Heart right ventricle (tissue), 16 donors: ENCODE measurements around the gene EMC8. TPM values are rescaled to one million over a fixed set of nuclear protein-coding genes. Genes with fewer than 3 reads are reported as not detected.

Source experiments
- ATAC-seq, 8 donors: fragments of 200-7000 bp; cut with Tn5 transposase; one replicate each; pipeline ENCODE4 v1.9.1; 2020; ENCODE audit warnings: mild to moderate bottlenecking in 8 of 8, moderate library complexity in 8 of 8, moderate number of reproducible peaks in 1 of 8
- DNase-seq, 2 donors: peaks; one replicate each; pipeline ENCODE4 v3.0.0-alpha.2; 2020
- H3K27ac ChIP-seq, 10 donors: fragments of 200-600 bp; sonication (generic) in 2 of 10; one replicate each; pipeline versions ENCODE4 v1.5.0 to v1.8.0; 2020 to 2022; ENCODE audit warnings: mild to moderate bottlenecking in 3 of 10
- H3K27me3 ChIP-seq, 7 donors: fragments of 200-600 bp; one replicate each; pipeline ENCODE4 v1.8.0; 2021 to 2022; ENCODE audit warnings: mild to moderate bottlenecking in 2 of 7
- H3K36me3 ChIP-seq, 9 donors: fragments of 200-600 bp; sonication (generic) in 1 of 9; one replicate each; pipeline versions ENCODE4 v1.5.0 to v1.8.0; 2020 to 2022; ENCODE audit warnings: mild to moderate bottlenecking in 2 of 9
- H3K4me1 ChIP-seq, 9 donors: fragments of 200-600 bp; sonication (generic) in 1 of 9; one replicate each; pipeline versions ENCODE4 v1.5.0 to v1.8.0; 2020 to 2022; ENCODE audit warnings: mild to moderate bottlenecking in 4 of 9
- H3K4me3 ChIP-seq, 10 donors: fragments of 200-600 bp; sonication (generic) in 2 of 10; one replicate each; pipeline versions ENCODE4 v1.5.0 to v1.8.0; 2020 to 2022; ENCODE audit warnings: mild to moderate bottlenecking in 7 of 10, moderate library complexity in 2 of 10
- H3K9me3 ChIP-seq, 11 donors: fragments of 200-600 bp in 10 of 11; sonication (generic) in 2 of 11; one replicate each; pipeline versions ENCODE4 v1.5.0 to v1.8.0; 2013 to 2022; ENCODE audit warnings: mild to moderate bottlenecking in 2 of 11, control low read depth in 1 of 11, moderate library complexity in 1 of 11
- CTCF ChIP-seq, 9 donors: fragments of 200-600 bp; sonication (generic) in 2 of 9; IDR thresholded peaks; one replicate each; pipeline versions ENCODE4 v1.5.0 to v1.8.0; 2021 to 2022; ENCODE audit warnings: antibody characterized with exemption in 9 of 9, mild to moderate bottlenecking in 5 of 9, moderate library complexity in 1 of 9
- WGBS, 2 donors: extraction: QIAGEN DNeasy Blood & Tissue Kit; methylation state at CpG; one replicate each; pipeline ENCODE4 v1.1.7; 2013; ENCODE audit warnings: inconsistent platforms in 1 of 2; 5-methylcytosine and 5-hydroxymethylcytosine counted together
- intact Hi-C, 10 donors: fragments of 100-400 bp; cut with DNase I; formaldehyde crosslinking; loops; one replicate each; pipeline versions ENCODE4 v1.11.1 to v1.14.2; 2022
- polyA plus RNA-seq, 2 donors: library from polyadenylated mRNA; stranded (reverse); fragments of 200-250 nt; gene quantifications; one replicate each; pipeline ENCODE4 v1.2.3, GENCODE V29; 2013
- total RNA-seq, 10 donors: library from RNA; stranded (reverse); fragmentation: NEBNext Ultra II Directional in 3 of 10; extraction: Animal tissue kit (Norgen Biotek cat#: 25700) in 3 of 10; gene quantifications; one replicate each; pipeline versions ENCODE4 v1.2.1 to v1.2.4, GENCODE V29; 2021 to 2023
- donor health status: Arrhythmogenic right ventricular cardiomyopathy.
- donor health status: ischemic (EF 13 %, LVEDD 7.1; RV severe dilation, severe dysfunction).
- donor health status: healthy with polysubstance abuse.
- donor health status: DM: no; HTN: yes; CAD: no.
- donor health status: DM: no; HTN: no; CAD: no.
- donor health status: ischemic (EF 25% LVEDD 6.9; RV normal size, moderate dysfunction).
- donor health status: ischemic (EF 25% LVEDD 5.7; RV mildly dilated, moderate dysfunction).
- donor health status: healthy.
- donor health status: DM: yes; HTN: yes; CAD: no.
- donor health status: Ischemic cardiomyopathy.
- donor health status: ischemic (EF 35%, LVEDD 5.7; RV mildly dilated, moderate dysfunction).
- donor health status: nonischemic (EF 11% LVEDD 7.7; RV severe dilation, severe dysfunction).
- donor health status: DM: yes; HTN: yes; CAD: no.
- donor health status: PGD.
- donor health status: ischemic (EF 29% LVEDD 5.4; RV normal size, mild dysfunction).
- donor health status: nonischemic (EF 23%, LVEDD 6.1; RV moderate dilation, normal function).

Gene EMC8
- total and polyA plus RNA-seq, 12 donors = 6.2 to 29.0 (median 25.3) TPM

DNA sequence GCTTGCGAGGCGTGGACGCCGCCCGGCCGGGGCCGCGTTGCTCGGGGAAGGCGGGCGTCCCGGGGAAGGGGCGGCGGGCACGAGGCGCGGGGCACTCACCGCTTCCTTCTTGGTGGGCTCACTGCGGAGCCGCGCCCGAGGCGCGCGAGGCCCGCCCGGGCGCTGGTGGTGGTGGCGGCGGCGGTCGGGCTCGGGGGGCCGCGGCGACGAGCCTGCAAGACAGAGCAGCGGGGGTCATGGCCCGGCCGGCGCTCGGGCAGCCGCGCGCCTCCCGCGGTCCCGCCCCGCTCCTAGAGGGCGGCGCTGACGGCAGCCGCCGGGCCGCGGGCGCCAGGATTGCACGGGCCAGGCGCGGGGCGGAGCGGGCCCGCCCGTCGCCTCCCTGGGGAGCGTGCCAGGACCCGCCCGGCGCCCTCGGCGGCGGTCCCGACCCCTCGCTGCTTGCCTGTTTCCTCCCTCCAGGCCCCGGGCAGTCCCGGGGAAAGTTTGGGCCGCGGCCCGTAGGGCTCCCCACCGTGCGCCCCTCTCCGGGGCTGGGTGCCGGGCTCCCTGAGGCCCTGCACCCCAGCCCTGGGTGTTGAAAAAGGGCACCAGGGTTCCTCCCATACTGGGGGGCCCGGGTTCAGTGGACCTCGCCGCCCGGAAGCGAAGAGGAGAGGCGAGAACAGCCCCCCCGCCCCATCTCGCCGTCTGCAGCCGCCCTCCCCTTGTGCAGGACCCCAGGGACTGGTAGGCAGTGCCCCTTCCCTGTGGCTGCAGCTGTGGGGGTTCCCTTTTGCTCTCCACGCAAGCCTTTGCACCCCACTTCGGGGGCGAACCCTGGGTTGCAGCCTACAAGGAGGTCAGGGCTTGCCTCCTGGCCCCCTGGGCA, 48.3 kb downstream of the EMC8 start, which contains the start of gene C16orf74:
Gene C16orf74 (minus strand): TSS at position 270 of the 871 bp plus-strand sequence. CDS start 15,879 bp downstream, outside the sequence.
- TF ChIP-seq CTCF (IDR thresholded peaks at IDR 0.05) = no peak
- peaks cover 0 to 31% (median 6%) of the 10 kb centered on the region in 7 donors for H3K27me3 ChIP-seq
- no peaks in the 10 kb centered on the region for H3K36me3 ChIP-seq
- peak within 1 kb of the TSS; percentile 31 to 63 (median 58) for H3K4me3 ChIP-seq
- H3K9me3 ChIP-seq = no peaks in the 10 kb centered on the region
- intact Hi-C loops = no loop called here
- 5 to 10% methylated on average over 64 to 96 of the region's 96 CpGs for WGBS, 2 donors
- ATAC-seq (peak; percentile 63 to 92 (median 78)), DNase-seq (peak in 1 of 2 donors; percentile 62)
- H3K4me1 ChIP-seq = peaks cover 5 to 42% (median 29%) of the 10 kb centered on the region in 9 donors
- peak within 1 kb of the TSS in 1 of 10 donors; percentile 64 for H3K27ac ChIP-seq

GRCh38 chr16:85750146-85750826, 49.1 kb downstream of the EMC8 start:
- ATAC-seq (peak in 7 of 8 donors; percentile 8 to 55 (median 44)), DNase-seq (peak; percentile 22 to 35)
- peak overlapping the region in 1 of 10 donors; percentile 64 for H3K27ac ChIP-seq
- H3K4me1 ChIP-seq = peaks cover 5 to 42% (median 29%) of the 10 kb centered on the region in 9 donors
- no peak for TF ChIP-seq CTCF (IDR thresholded peaks at IDR 0.05)
- no peaks in the 10 kb centered on the region for H3K36me3 ChIP-seq
- WGBS, 2 donors = 1 to 2% methylated on average over 51 of the region's 51 CpGs
- peak overlapping the region; percentile 31 to 63 (median 58) for H3K4me3 ChIP-seq
- H3K27me3 ChIP-seq = peaks cover 0 to 31% (median 6%) of the 10 kb centered on the region in 7 donors
- H3K9me3 ChIP-seq = no peaks in the 10 kb centered on the region
- intact Hi-C loops = no loop called here

DNA sequence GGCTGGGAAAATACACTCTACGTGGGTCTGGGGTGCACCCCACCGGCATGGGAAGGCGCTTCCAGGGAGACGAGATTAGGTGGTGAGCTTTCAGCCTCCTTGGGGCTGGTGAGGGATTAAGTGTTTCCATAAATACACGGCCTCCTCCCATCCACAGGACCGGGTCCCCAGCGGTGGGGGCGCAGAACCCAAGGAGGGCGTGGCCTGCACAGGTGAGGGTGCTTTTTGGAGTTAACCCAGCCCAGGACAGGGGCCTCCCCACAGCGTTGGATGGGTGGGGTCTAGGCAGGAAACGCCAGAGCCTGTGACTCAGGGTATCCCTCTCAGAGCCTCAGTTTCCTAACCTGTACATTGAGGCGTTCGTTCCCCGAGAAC, 49.6 kb downstream of the EMC8 start:
- intact Hi-C loops = no loop called here
- Histone ChIP-seq H3K36me3 (no peaks in the 10 kb centered on the region), H3K9me3 (no peaks in the 10 kb centered on the region), H3K4me1 (peaks cover 5 to 42% (median 29%) of the 10 kb centered on the region in 9 donors), H3K27me3 (peaks cover 0 to 31% (median 6%) of the 10 kb centered on the region in 7 donors), H3K27ac (no peak overlapping the region), H3K4me3 (peak overlapping the region; percentile 31 to 63 (median 58))
- 17 to 25% methylated on average over 14 of the region's 14 CpGs for WGBS, 2 donors
- TF ChIP-seq CTCF (IDR thresholded peaks at IDR 0.05) = no peak
- ATAC-seq = peak in 2 of 8 donors; percentile 3 to 10
- no peak for DNase-seq

- DNase-seq (no peak), ATAC-seq (no peak)
- Histone ChIP-seq H3K4me1 (peaks cover 5 to 20% (median 14%) of the 10 kb centered on the region in 9 donors), H3K9me3 (no peaks in the 10 kb centered on the region), H3K27me3 (peaks cover 0 to 24% (median 6%) of the 10 kb centered on the region in 7 donors), H3K36me3 (no peaks in the 10 kb centered on the region), H3K27ac (no peak overlapping the region), H3K4me3 (no peak overlapping the region)
- TF ChIP-seq CTCF (IDR thresholded peaks at IDR 0.05) = no peak
- intact Hi-C loops = no loop called here
- 76 to 80% methylated on average over 13 of the region's 13 CpGs for WGBS, 2 donors
Measured at GRCh38 chr16:85746460-85747215, 52.7 kb downstream of the EMC8 start.
